HG03135 (cell line): Measurements from ENCODE around the gene ST6GALNAC3.
"Not testable (repeated sequence)": the region's sequence is repeated elsewhere in the genome, so short reads cannot be mapped to it uniquely, and the experiment has no call there.

Experiments used
- ATAC-seq: cut with Tn5 transposase; IDR thresholded peaks from one replicate; pipeline ENCODE4 v1.9.1; 2021; ENCODE audit warnings: mild to moderate bottlenecking, moderate library complexity; ENCODE audit not compliant: unreplicated experiment

The ST6GALNAC3 gene

DNA sequence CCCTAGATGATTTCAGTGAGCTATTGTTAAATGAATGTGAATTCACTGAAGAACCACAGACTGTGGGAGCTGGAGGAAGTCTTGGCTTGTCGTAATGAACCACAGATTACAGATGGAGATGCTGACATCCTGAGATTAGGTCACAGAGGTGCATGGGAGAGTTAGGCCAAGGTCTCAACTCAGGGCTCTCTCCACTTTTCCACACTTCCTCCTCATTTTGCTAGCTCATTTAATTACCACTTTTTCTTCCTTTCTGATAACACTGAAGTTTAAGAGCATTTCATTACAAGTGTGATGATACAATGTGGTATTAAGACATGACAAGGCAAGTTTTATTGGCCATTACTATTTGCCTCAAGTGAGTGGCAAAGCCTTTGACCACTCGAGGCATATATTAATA lies 30.8 kb downstream of the ST6GALNAC3 start:
- ATAC-seq: no peak

DNA sequence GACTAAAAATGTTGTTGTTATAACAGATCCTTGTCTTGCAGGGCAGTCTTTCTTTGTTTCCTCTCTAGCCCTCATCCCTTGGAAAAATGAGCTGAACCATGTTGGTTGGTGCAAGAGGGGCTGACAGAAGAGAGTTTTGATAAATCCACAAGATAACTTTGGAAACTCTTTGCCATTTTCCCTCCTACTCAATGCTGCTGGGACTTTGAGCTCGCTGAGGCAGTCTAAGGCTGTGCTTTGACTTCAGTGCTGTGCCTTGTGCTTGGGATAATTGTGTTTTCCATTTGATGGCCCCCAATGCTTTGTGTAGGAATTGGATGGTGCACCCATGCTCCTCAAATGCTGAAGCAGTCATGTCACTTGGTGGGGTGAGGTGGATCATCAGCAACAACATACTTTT lies 31.7 kb downstream of the ST6GALNAC3 start:
- ATAC-seq: no peak

GRCh38 chr1:76106719-76107235 lies 32.2 kb downstream of the ST6GALNAC3 start:
- ATAC-seq: no peak

DNA sequence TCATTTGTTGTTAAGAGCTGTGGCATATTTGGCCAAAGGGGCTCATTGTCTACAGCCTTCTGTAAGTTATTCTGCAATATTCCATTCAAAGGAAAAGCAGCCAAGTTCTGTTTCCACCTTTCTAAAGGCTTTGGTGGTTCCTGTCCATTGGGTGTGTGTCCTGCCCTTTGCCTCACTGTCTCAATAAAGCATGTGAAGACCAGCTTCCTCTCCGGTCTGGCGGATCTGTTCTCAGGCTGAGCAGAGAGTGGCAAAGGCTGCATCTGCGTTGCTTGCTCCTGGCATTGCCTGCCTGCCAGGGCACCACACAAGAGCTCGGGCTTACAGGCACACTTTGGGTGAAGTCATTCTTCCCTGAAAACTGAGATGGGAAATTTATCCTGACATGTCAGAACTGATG lies 34.9 kb downstream of the ST6GALNAC3 start:
- ATAC-seq: no peak

DNA sequence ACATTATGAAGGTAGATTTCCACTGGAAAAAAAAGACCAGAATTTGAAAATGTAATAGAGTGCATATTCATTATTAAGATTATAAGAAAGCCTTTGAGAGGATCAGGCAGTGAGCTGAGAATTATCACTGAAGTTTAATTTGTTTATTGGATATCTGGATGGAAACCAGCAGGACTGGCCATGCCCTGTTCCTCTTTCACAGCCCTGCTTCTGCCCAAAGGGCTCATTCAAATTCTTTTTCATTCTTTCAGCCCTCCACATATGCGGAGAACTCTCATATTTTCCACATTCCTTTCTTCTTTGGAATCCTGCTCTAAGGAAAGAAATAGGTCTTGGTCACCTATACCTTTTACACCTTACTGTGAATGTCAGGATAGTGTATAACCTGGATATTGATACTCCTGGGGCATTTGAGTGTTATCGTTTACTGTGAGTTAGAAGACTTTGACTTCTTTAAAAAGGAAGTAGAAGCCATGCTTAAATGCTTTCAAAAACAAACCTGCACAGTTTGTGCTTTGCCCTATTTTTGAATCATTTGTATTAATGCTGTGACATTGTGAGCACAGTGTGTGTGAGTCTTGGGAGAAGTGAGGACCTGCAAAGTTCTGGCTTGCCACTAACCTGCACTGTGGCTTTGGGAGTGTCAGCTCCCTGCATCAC lies 35.5 kb downstream of the ST6GALNAC3 start:
- ATAC-seq: no peak

DNA sequence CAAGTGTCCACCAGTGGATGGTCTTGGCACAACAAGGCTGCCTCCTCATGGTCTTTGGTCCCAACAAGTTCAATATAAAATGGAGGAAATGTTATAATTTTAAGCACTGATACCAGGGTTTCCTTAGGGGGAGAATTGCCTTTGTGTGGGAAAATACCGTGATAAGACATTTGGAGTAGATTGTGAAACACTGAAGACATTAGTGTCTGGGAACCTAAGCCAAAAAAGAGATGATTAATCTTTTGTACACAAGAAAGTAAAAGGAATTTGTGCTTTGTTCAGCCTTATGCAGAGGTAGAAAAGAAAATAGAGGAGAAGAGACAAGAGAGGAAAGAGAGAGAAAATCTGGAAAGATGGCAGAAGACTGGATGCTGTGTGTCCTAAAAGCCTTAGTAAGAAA lies 36.1 kb downstream of the ST6GALNAC3 start:
- no peak for ATAC-seq

- ATAC-seq: not testable (repeated sequence)
Observed at GRCh38 chr1:76112321-76112720, 37.8 kb downstream of the ST6GALNAC3 start.

GRCh38 chr1:76113446-76113845 lies 38.9 kb downstream of the ST6GALNAC3 start:
- ATAC-seq: no peak

DNA sequence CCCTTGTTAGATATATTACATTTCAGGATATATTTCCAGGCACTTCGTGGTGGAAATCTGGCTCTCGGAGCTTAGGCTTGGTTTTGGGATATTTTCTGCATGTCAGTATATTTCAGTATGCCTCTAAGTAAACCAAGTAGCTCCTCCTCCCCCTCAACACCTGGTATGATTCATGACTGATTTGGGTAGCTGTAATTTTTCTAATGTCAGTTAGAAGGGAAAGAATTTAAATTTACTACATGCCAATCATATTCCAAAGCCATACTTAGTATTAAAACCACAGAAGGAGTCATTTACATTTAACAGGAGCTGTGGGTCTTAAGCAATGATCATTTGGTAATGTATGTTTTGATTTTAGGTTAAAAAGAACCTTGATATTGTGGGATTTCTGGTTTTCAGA lies 40.6 kb downstream of the ST6GALNAC3 start:
- no peak for ATAC-seq

DNA sequence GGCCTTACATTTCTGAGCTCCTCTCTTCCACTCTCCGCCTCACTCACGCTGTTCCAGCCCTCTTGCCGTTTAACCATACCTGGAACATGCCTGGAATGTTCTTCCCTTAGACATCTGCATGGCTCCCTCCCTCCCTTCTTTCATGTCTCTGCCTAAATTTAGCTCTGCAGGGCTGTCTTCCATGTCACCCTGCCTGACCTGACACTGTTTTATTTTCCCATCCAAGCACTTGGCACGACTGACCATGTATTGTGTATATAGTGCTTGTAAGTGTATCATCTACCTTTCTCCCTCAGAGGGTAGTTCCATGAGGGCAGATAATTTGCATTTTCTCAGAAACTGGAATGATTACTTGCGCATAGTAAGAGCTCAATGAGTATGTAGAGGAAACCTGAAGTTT lies 47.3 kb downstream of the ST6GALNAC3 start:
- ATAC-seq: no peak

DNA sequence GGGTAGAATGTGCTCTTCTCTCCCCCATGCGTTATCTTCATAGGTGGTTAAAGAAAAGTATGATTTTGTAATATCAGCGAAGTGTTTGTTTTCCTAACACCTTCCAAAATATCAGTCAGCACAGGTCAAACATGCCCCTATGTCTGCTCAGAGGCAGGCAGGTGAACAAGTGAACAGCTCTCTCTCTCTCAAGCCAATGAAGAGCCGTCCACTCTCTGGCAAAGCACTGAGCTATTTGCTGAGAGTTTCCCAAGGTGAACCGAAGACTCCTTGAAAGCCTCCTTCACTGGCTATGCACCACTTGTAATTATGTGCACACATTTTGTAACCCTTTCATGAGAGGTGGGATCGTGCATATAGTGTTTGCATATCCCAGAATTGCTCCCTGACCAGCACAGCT lies 47.7 kb downstream of the ST6GALNAC3 start:
- no peak for ATAC-seq

GRCh38 chr1:76123411-76124064 lies 49.0 kb downstream of the ST6GALNAC3 start:
- not testable (repeated sequence) for ATAC-seq

DNA sequence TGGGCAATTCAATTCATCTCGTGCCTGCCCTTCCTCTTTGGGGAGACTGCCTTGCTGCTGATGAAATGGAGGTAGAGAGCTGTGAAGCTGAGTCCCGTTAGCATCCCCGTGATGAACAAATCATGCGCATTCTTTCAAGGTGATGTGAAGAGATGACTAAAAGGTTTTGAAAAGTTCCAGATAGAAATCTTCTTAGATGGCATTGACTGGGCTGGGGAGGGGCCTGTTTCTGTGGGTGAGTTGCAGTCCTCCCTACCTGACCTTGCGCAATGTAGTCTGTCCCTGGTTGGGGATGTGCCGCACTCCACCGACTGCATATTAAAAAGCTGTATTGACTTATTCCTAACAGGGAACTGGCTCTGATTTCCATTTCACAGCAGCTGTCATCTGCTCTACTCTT lies 49.6 kb downstream of the ST6GALNAC3 start:
- no peak for ATAC-seq

DNA sequence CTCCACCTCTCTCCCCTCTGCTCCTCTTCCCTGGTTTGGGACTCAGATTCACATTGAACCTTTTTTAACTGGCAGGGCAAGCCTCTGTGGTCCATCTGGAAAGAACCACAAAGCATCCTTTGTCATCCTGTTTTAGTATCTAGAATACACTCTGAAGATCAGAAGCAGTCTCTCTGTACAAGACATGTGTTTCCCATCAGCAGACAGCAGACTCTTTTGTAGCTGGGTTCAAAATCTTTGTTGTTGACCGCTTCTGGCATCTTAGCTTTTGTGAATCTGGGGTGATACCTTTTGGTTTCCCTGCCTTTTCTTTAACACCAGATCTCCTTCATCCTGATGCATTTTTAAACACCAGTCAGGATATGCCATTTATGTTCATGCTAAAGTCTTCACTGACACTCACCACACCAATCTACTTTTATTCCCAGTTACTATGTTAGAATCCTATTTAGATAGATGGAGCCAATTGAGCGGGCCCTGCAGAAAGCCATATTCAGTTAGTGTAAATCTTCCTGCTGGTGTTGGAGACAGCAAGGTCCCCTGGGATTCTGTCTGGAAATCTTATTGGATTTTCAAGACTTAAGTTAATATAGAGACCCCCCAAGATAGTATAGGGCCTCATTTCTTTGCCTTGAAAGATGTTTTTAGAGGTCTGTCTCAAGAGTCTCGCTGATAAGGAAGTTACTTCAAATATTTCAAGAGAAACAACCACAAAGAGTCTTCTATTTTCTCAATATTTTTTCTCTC lies 51.1 kb downstream of the ST6GALNAC3 start:
- no peak for ATAC-seq

DNA sequence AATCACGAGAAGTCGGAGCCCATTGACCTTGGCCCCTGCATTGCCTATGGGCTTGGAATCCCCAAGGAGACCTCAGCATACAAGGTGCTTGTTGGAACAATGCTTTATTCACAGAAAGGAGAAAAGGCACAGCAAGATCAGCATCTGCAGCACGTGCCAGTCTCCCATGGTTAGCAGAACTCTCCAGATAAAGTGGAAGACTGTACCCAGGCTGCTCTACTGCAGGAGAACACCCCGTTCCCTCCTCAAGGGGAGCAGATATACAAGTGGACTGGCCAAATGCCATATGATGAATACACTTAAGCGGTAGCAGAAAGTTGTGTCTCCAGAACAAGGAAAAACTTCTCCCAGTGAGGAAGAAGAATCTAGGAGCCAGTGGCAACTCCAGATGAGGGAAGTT lies 53.5 kb downstream of the ST6GALNAC3 start:
- ATAC-seq: no peak

DNA sequence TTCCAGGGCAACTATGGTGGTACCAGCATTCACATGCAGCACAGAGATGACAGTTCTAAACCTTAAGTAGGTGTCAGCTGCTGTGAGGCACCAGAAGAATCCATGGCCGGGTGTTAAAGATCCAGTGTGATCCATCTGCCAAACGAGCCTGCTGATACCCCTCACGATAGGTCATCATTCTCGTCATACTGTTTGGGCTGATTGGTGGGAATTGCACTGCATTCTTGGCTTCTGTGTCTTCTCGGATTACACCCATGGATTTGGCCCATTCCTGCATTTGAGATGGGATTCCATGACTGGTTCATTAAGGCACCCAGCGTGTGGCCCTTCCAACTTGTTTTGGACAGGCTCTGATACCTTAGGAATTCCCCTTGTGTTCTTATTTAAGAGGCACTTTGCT lies 55.2 kb downstream of the ST6GALNAC3 start:
- no peak for ATAC-seq

- ATAC-seq: no peak
Observed at GRCh38 chr1:76130992-76131391, 56.4 kb downstream of the ST6GALNAC3 start.

GRCh38 chr1:76133977-76134376 lies 59.4 kb downstream of the ST6GALNAC3 start:
- ATAC-seq: no peak

DNA sequence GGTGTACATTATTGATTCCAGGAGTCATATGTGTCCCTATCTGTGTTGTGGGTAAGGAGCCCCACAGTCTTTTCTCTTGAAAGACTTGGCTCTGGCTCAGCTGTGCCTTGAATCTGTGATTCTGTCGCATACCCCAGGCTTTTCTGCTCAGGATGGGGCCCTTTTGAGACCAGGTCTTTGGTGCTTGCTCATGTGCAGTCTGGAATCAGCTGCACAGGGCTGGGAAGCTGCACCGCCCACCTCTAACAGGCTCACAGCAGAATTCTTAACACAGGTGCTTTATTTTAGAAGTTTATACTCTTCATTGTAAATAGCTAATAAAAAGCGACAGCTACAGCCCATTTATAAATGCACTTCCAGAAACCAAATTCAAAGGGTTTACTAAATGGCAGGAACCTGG lies 61.3 kb downstream of the ST6GALNAC3 start:
- ATAC-seq: no peak

- no peak for ATAC-seq
Observed at GRCh38 chr1:76136894-76137293, 62.3 kb downstream of the ST6GALNAC3 start.

DNA sequence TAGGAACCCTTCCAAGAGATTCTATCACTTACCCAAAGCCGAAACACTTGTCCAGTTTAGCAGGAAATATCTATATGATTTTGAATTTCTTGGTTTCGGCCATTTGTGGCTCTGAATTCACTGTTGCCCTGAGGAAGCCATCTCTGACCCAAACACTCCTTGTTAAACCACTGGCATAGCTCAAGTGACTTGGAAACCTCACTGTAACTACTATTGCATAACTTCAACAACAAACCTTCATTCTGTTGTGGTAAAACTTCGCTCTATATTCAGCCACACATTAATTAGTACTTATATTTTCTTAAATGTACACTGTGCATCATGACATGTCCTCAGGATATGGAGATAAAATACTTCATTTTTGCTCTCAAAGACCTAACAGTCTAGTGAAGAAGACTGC lies 63.2 kb downstream of the ST6GALNAC3 start:
- ATAC-seq: no peak

GRCh38 chr1:76138217-76138616 lies 63.7 kb downstream of the ST6GALNAC3 start:
- ATAC-seq: no peak
